HG02798 (cell line): ENCODE results near the gene NXPE4.
"Not testable (repeated sequence)": the region's sequence is repeated elsewhere in the genome, so short reads cannot be mapped to it uniquely, and the experiment has no call there.

Experiments used
- ATAC-seq: cut with Tn5 transposase; IDR thresholded peaks from one replicate; pipeline ENCODE4 v1.9.1; 2021; ENCODE audit warnings: mild to moderate bottlenecking; ENCODE audit not compliant: unreplicated experiment, poor library complexity

Gene NXPE4

GRCh38 chr11:114595571-114595970 is at the start of gene NXPE4:
Gene NXPE4 (minus strand): TSS chr11:114595786. CDS start chr11:114594759, 1,027 bp downstream.
- ATAC-seq = no peak

- not testable (repeated sequence) for ATAC-seq
Measured at GRCh38 chr11:114639440-114639839, 43.9 kb upstream of the NXPE4 start.

- not testable (repeated sequence) for ATAC-seq
Measured at GRCh38 chr11:114631445-114631965, 35.9 kb upstream of the NXPE4 start.

DNA sequence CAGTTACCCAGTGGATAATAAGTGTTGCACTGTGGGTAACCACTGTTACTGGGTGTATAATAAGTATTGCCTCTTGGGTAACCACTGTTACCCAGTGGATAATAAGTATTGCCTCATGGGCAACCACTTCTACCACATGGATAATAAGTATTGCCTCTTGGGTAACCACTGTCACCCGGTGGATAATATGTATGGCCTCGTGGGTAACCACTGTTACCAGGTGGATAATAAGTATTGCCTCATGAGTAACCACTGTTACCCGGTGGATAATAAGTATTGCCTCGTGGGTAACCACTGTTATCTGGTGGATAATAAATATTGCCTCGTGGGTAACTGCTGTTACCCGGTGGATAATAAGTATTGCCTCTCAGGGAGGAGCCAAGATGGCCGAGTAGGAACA is 29.7 kb upstream of the NXPE4 start:
- no peak for ATAC-seq

DNA sequence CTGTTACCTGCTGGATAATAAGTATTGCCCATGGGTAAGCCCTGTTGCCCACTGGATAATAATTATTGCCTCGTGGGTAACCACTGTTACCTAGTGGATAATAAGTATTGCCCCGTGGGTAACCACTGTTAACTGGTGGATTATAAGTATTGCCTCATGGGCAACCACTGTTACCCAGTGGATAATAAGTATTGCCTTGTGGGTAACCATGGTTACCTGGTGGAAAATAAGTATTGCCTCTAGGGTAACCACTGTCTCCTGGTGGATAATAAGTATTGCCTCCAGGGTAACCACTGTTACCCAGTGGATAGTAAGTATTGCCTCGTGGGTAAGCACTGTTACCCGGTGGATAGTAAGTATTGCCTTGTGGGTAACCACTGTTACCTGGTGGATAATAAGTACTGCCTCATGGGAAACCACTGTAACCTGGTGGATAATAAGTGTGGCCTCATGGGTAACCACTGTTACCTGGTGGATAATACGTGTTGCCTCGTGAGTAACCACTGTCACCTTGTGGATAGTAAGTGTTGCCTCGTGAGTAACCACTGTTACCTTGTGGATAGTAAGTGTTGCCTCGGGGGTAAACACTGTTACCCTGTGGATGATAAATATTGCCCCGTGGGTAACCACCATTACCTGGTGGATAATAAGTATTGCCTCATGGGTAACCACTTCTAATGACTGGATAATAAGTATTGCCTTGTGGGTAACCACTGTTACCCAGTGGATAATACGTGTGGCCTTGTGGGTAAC is 29.0 kb upstream of the NXPE4 start:
- no peak for ATAC-seq

GRCh38 chr11:114623720-114624119 is 28.1 kb upstream of the NXPE4 start:
- ATAC-seq = no peak

DNA sequence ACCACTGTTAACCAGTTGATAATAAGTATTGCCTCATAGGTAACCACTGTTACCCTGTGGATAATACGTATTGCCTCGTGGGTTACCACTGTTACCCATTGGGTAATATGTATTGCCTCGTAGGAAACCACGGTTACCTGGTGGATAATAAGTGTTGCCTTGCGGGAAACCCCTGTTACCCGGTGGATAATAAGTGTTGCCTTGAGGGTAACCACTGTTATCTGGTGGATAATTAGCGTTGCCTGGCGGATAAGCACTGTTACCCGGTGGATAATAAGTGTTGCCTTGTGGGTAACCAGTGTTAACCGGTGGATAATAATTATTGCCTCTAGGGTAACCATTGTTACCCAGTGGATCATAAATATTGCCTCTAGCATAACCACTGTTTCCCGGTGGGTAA is 27.3 kb upstream of the NXPE4 start:
- ATAC-seq = no peak

GRCh38 chr11:114621950-114622809 is 26.6 kb upstream of the NXPE4 start:
- no peak for ATAC-seq

GRCh38 chr11:114621072-114621471 is 25.5 kb upstream of the NXPE4 start:
- no peak for ATAC-seq

- ATAC-seq = no peak
Measured at GRCh38 chr11:114619659-114620173, 24.1 kb upstream of the NXPE4 start.

DNA sequence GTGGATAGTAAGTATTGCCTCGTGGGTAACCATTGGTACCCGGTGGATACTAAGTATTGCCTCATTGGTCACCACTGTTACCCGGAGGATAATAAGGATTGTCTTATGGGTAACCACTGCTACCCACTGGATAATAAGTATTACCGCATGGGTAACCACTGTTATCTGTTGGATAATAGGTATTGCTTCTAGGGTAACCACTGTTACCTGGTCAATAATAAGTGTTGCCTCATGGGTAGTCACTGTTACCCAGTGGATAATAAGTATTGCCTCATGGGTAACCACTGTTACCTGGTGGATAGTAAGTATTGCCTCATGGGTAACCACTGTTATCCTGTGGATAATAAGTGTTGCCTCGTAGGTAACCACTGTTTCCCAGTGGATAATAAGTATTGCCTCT is 22.6 kb upstream of the NXPE4 start:
- no peak for ATAC-seq

DNA sequence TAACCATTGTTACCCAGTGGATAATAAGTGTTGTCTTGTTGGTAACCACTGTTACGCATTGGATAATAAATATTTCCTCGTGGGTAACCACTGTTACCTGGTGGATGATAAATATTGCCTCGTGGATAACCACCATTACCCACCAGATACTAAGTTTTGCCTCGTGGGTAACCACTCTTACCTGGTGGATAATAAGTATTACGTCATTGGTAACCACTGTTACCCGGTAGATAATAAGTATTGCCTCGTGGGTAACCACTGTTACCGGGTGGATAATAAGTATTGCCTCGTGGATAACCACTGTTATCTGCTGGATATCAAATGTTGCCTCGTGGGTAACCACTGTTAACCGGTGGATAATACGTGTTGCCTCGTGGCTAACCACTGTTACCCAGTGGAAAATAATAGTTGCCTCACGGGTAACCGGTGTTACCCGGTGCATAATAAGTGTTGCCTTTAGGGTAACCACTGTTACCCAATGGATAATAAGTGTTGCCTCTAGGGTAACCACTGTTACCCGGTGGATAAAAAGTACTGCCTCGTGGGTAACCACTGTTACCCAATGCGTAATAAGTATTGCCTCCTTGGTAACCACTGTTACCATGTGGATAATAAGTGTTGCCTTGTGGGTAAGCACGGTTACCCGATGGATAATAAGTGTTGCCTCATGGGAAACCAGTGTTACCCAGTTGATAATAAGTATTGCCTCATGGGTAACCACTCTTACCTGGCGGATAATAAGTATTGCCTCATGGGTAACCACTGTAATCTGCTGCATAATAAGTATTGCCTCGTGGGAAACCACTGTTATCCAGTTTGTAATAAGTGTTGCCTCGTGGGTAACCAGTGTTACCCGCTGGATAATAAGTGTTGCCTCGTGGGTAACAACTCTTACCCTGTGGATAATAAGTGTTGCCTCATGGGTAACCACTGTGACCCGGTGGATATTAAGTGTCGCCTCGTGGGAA is 21.9 kb upstream of the NXPE4 start:
- ATAC-seq = no peak

GRCh38 chr11:114616516-114616915 is 20.9 kb upstream of the NXPE4 start:
- no peak for ATAC-seq

- no peak for ATAC-seq
Measured at GRCh38 chr11:114615448-114616361, 20.1 kb upstream of the NXPE4 start.

DNA sequence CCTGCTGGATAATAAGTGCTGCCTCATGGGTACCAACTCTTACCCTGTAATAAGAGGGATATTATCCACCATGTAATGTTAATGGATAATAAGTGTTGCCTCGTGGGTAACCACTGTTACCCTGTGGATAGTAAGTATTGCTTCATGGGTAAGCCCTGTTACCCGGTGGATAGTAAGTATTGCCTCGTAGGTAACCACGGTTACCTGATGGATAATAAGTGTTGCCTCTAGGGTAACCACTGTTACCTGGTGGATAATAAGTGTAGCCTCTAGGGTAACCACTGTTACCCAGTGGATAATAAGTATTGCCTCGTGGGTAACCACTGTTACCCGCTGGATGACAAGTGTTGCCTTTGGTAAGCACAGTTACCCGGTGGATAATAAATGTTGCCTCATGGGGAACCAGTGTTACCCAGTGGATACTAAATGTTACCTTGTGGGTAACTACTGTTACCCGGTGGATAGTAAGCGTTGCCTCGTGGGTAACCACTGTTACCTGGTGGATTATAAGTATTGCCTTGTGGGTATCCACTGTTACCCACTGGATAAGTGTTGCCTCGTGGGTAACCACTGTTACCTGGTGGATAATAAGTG is 18.6 kb upstream of the NXPE4 start:
- no peak for ATAC-seq

DNA sequence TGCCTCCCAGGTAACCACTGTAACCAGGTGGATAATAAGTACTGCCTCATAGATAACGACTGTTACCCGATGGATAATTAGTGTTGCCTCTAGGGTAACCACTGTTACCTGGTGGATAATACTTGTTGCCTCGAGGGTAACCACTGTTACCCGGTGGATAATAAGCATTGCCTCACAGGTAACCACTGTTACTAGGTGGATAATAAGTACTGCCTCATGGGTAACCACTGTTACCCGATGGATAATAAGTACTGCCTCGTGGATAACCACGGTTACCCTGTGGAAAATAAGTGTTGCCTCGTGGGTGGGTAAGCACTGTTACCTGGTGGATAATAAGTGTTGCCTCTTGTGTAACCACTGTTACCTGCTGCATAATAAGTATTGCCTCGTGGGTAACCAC is 17.5 kb upstream of the NXPE4 start:
- ATAC-seq = not testable (repeated sequence)

DNA sequence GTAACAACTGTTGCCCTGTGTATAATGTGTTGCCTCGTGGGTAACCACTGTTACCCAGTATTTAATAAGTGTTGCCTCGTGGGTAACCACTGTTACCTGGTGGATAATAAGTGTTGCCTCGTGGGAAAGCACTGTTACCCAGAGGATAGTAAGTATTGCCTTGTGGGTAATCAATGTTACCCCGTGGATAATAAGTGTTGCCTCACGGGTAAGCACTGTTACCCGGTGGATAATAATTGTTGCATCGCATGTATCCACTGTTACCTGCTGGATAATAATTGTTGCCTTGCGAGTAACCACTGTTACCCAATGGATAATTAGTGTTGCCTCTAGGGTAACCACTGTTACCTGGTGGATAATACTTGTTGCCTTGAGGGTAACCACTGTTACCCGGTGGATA is 17.1 kb upstream of the NXPE4 start:
- ATAC-seq = no peak

DNA sequence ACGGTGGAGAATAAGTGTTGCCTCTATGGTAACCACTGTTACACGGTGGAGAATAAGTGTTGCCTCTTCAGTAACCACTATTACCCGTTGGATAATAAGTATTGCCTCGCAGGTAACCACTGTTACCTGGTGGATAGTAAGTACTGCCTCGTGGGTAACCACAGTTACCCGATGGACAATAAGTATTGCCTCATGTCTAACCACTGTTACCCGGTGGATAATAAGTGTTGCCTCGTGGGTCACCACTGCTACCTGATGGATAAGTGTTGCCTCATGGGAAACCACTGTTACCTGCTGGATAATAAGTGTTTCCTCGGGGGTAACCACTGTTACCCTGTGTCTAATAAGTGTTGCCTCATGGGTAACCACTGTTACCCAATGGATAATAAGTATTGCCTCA is 16.6 kb upstream of the NXPE4 start:
- ATAC-seq = not testable (repeated sequence)
